Islet of Langerhans (tissue), 1 donor: Measurements from ENCODE around the gene TMPRSS11F.
A peak's percentile ranks its signal among the peaks of the same experiment; 100 is the strongest.
"Not testable (repeated sequence)": the region's sequence is repeated elsewhere in the genome, so short reads cannot be mapped to it uniquely, and the experiment has no call there.

Source experiments
- FAIRE-seq: peaks from one replicate; lab custom pipeline; 2011; peaks lifted over from hg19 to GRCh38; lab: Jason Lieb, UNC

Gene TMPRSS11F

DNA sequence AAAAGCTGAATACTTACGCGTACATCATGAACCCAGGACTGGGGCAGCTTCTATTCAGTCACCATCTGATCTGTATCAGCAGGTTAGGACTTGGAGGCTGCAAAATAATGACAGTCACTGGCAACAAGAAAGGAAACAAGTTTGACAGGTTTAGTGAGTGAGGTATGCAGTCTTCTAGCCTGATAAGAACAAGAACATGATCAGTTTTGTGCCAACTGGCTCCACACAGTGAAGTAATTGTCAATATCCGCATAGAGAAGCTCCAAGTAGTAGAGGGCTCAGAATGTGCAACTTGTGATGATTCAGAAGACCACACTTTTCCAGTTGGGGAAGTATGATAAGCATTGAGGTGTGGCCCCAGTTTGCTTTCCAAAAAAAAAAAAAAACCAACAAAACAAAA, at the start of gene TMPRSS11F:
Gene TMPRSS11F (minus strand): TSS at position 77 of the 400 bp plus-strand sequence. CDS start 49 bp downstream, at position 28.
- FAIRE-seq: no peak

DNA sequence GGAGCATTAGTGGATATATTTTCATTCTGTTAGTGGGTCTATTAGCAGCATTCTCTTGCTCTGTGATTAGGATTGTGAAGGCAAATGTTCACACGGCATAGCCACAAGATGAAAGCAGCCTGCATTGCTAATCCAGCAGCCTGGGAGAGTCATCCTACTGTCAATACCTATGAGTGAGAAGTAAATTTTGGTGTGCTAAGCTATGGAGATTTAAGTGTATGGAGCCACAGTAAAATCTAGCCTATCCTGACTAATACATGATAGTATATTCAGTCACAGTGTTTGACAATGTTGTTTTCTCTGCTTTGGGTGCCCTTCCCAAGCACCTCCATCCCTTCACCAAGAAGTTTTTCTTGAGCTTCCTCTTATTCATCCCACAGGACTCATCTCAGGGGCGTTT, 47.2 kb upstream of the TMPRSS11F start:
- no peak for FAIRE-seq

GRCh38 chr4:68176500-68176899, 46.8 kb upstream of the TMPRSS11F start:
- FAIRE-seq: no peak

GRCh38 chr4:68175562-68176155, 46.0 kb upstream of the TMPRSS11F start:
- FAIRE-seq: peak; percentile 97

GRCh38 chr4:68174389-68174788, 44.7 kb upstream of the TMPRSS11F start:
- not testable (repeated sequence) for FAIRE-seq

- FAIRE-seq: not testable (repeated sequence)
These were observed 42.5 kb upstream of the TMPRSS11F start for GRCh38 chr4:68172147-68172546.

GRCh38 chr4:68167706-68168105, 38.0 kb upstream of the TMPRSS11F start:
- FAIRE-seq: no peak

DNA sequence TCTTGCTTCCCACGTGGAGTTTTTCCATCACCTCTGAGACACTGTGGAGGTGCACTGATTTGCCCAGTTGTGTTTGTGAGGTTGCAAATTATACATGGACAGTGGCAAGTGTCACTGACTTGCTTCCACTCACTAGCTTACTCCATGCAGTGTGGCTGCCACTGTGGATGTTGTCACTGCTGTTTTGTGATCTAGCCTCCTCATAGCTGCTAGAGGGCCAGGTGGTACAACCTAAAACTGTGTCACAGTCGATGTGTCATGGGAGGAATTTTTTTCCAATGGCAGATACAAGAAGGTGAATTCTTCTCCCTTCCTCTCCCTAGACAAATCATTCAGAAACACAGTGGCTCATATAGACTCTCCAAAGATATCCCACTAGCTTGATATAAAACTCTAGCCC, 37.5 kb upstream of the TMPRSS11F start:
- no peak for FAIRE-seq

DNA sequence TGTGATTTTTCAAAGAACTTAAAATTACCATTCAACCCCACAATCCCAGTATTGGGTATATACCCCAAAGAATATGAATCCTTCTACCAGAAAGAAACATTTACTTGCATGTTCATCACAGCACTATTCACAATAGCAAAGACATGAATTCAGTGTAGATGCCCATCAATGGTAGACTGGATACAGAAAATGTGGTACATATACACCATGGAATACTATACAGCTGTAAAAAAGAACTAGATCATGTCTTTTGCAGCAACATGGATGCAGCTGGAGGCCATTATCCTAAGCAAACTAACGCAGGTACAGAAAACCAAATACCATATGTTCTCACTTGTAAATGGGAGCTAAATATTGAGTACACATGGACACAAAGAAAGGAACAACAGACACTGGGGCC, 34.1 kb upstream of the TMPRSS11F start:
- no peak for FAIRE-seq

- no peak for FAIRE-seq
These were observed 32.5 kb upstream of the TMPRSS11F start for GRCh38 chr4:68162196-68162595.

- no peak for FAIRE-seq
These were observed 22.7 kb upstream of the TMPRSS11F start for GRCh38 chr4:68152411-68152810.

- FAIRE-seq: no peak
These were observed 19.4 kb upstream of the TMPRSS11F start for GRCh38 chr4:68148800-68149685.

GRCh38 chr4:68147079-68147478, 17.4 kb upstream of the TMPRSS11F start:
- no peak for FAIRE-seq

DNA sequence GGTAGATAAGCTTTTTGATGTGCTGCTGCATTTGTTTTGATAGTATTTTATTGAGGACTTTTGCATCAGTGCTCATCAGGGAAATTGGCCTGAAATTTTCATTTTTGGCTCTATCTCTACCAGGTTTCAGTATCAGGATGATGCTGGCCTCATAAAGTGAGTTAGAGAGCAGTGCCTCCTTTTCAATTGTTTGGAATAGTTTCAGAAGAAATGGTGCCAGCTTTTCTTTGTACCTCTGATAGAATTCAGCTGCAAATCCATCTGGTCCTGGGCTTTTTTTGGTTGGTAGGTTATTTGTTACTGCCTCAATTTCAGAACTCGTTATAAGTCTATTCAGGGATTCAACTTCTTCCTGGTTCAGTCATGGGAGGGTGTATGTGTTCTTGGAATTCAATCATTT, 15.6 kb upstream of the TMPRSS11F start:
- no peak for FAIRE-seq

- no peak for FAIRE-seq
These were observed 12.2 kb upstream of the TMPRSS11F start for GRCh38 chr4:68141852-68142251.

DNA sequence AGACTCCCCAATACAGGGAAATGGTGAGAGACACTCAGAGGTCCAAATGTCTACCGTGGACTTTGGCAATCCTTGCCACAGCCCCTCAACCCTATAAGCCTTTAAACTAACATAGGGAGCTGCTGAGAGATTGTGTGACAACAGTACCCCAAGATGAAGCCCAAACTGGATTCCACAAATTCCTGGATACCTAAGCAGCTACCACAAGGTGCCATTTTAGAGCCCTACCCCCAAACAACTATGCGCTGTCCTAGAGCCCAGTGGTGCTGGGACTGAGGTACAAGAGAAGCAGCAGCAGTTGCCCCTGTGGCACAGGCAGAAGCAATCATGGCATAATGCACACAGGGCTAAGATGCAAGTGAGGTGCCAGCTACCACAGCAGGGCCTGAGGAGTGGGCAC, 2.7 kb upstream of the TMPRSS11F start:
- FAIRE-seq: no peak

- FAIRE-seq: no peak
These were observed 5.4 kb downstream of the TMPRSS11F start for GRCh38 chr4:68124262-68124661.

- FAIRE-seq: no peak
These were observed 6.1 kb downstream of the TMPRSS11F start for GRCh38 chr4:68123525-68123924.

- FAIRE-seq: no peak
These were observed 9.7 kb downstream of the TMPRSS11F start for GRCh38 chr4:68119921-68120320.

DNA sequence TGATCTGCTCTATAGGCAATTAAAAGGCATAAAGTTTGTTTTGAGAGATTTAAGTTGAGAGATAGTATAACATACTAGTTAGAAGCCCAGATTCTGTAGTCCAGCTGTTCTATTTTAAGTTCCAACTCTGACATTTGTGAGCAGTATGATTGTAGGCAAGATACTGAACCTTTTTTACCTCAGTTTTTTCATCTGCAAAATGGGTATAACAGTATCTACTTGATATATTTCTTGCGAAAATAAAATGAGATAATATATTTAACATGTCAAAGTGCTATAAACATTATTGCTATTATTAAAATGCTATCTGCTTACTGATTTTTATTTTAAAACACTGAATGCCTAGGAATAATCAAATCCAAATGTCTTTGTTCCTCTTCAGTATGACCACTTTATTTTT, 19.2 kb downstream of the TMPRSS11F start:
- no peak for FAIRE-seq

- no peak for FAIRE-seq
These were observed 19.8 kb downstream of the TMPRSS11F start for GRCh38 chr4:68109868-68110267.

DNA sequence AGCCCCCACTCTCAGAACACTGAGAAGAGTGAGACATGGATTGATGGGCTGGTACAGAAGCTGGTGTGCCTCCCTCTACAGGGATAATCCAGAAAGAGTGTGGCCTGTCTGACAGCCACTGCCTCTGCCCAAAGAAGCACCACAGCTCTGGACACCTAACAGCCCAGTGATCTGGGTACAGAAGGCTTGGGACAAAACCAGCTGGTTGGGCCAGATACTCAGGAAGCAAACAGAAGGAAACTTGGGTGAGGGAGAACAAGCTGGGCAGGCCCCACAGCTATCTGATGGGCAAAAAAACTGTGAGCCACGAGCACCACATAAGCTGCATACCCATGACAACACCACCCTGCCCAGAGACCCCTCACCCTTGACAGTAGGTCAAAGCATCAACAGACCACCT, 46.9 kb downstream of the TMPRSS11F start:
- FAIRE-seq: no peak

- FAIRE-seq: no peak
These were observed 49.7 kb downstream of the TMPRSS11F start for GRCh38 chr4:68079928-68080327.

DNA sequence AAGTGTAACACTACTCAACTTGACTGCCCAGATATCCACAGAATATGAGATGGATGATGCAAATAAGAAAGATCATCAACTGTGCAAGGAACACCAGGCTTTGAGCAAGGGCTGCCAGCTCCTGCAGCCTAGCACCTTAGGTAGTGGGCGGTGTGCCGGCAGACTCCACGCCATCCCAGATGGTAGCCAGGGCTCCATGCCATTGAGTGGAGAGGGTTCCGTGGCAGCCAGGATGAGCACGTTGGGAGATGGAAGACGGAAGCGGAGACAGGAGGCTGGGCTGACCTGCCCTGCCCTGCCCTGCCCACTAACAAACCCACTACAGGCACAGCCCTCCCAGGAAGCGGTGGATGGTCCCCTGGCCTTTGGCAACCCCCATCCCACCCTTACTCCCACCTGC, 51.9 kb downstream of the TMPRSS11F start:
- no peak for FAIRE-seq
